Tibial artery (tissue), 4 donors: Measurements from ENCODE around the gene CEACAM21.

Source experiments
- DNase-seq, 2 donors: peaks; one replicate each; pipeline ENCODE4 v3.0.0-alpha.2; 2019
- H3K27ac ChIP-seq, 2 donors: fragments of 200-600 bp; sonication (generic) in 1 of 2; 1 replicate in 1 of 2; 2 replicates in 1 of 2; pipeline ENCODE4 v1.5.1; 2018 to 2019; ENCODE audit warnings: mild to moderate bottlenecking in 1 of 2
- H3K27me3 ChIP-seq, 2 donors: fragments of 200-600 bp; sonication (generic) in 1 of 2; one replicate each; pipeline versions ENCODE4 v1.5.1 to v1.6.0; 2016 to 2019
- H3K36me3 ChIP-seq, 3 donors: fragments of 200-600 bp; sonication (generic) in 2 of 3; one replicate each; pipeline ENCODE4 v1.5.1; 2016 to 2019; ENCODE audit warnings: mild to moderate bottlenecking in 2 of 3
- H3K4me1 ChIP-seq, 4 donors: fragments of 200-600 bp; sonication (generic) in 2 of 4; 1 replicate in 3 of 4; 2 replicates in 1 of 4; pipeline ENCODE4 v1.5.1; 2016 to 2019
- H3K4me3 ChIP-seq, 2 donors: fragments of 200-600 bp; sonication (generic) in 1 of 2; 1 replicate in 1 of 2; 2 replicates in 1 of 2; pipeline ENCODE4 v1.5.1; 2018 to 2019; ENCODE audit warnings: mild to moderate bottlenecking in 2 of 2
- H3K9me3 ChIP-seq, 3 donors: fragments of 200-600 bp; sonication (generic) in 1 of 3; one replicate each; pipeline ENCODE4 v1.5.1; 2016 to 2019
- intact Hi-C: fragments of 100-400 bp; cut with DNase I; formaldehyde crosslinking; loops from one replicate; pipeline ENCODE4 v1.15.0; 2023; ENCODE audit warnings: low total_unique reads
- TF ChIP-seq, protein P1 (sequence below), 2 experiments: fragments of 200-600 bp in 1 of 2; fragments of 450-650 bp in 1 of 2; IDR thresholded peaks; one replicate each; pipeline ENCODE4 v1.5.1; 2017 to 2019; ENCODE audit warnings: antibody characterized with exemption in 2 of 2, mild to moderate bottlenecking in 1 of 2, moderate library complexity in 1 of 2

The CEACAM21 gene

DNA sequence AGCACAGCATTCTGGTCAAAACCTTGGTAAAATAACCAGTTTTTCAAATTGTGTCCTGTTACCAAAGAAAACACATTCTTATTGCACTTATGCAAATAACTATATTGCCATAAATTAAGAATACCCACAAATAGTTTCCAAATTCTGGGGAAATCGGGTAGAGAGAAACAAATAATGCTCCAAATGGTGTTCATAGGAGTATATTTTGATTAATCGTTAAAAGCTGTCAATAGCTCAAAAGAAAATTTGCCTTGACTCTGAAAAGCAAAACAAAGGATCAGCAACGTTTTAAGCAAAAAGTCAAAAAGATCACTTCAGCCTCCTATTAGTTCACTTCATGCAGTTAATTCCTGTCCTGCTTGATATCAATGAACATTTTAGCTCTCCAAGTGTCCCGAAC lies 22.2 kb upstream of the CEACAM21 start:
- no peaks in the 10 kb centered on the region for H3K27me3 ChIP-seq
- DNase-seq: no peak
- intact Hi-C loops: no loop called here
- H3K36me3 ChIP-seq: no peaks in the 10 kb centered on the region
- no peak overlapping the region for H3K27ac ChIP-seq
- no peaks in the 10 kb centered on the region for H3K9me3 ChIP-seq
- H3K4me1 ChIP-seq: no peaks in the 10 kb centered on the region
- no peak overlapping the region for H3K4me3 ChIP-seq
- TF ChIP-seq, protein P1, sequence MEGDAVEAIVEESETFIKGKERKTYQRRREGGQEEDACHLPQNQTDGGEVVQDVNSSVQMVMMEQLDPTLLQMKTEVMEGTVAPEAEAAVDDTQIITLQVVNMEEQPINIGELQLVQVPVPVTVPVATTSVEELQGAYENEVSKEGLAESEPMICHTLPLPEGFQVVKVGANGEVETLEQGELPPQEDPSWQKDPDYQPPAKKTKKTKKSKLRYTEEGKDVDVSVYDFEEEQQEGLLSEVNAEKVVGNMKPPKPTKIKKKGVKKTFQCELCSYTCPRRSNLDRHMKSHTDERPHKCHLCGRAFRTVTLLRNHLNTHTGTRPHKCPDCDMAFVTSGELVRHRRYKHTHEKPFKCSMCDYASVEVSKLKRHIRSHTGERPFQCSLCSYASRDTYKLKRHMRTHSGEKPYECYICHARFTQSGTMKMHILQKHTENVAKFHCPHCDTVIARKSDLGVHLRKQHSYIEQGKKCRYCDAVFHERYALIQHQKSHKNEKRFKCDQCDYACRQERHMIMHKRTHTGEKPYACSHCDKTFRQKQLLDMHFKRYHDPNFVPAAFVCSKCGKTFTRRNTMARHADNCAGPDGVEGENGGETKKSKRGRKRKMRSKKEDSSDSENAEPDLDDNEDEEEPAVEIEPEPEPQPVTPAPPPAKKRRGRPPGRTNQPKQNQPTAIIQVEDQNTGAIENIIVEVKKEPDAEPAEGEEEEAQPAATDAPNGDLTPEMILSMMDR (IDR thresholded peaks at IDR 0.05): no peak

DNA sequence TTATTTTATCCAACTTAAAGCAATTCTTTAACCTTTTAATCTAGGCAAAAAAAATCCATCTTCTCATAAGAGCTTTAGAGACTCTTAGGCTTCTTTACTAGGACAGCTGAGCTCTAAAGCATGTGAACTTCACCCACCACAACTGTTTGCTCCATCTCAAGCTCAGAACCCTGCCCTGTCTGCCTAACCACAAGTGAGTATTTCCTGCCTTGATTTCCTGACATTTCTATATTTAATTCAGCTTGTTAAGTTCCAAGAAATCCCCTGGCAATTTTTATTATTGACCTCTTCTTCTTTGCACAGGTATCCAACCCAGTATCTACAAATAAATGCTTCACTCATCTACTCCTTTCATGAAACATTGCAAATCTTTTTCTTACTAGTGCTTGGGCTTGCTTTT lies 21.1 kb upstream of the CEACAM21 start:
- TF ChIP-seq, protein P1 (IDR thresholded peaks at IDR 0.05): no peak
- Histone ChIP-seq H3K4me3 (no peak overlapping the region), H3K9me3 (no peaks in the 10 kb centered on the region), H3K36me3 (no peaks in the 10 kb centered on the region), H3K4me1 (no peaks in the 10 kb centered on the region), H3K27me3 (peaks cover 0 to 5% of the 10 kb centered on the region in 2 donors), H3K27ac (no peak overlapping the region)
- DNase-seq: no peak
- intact Hi-C loops: no loop called here

DNA sequence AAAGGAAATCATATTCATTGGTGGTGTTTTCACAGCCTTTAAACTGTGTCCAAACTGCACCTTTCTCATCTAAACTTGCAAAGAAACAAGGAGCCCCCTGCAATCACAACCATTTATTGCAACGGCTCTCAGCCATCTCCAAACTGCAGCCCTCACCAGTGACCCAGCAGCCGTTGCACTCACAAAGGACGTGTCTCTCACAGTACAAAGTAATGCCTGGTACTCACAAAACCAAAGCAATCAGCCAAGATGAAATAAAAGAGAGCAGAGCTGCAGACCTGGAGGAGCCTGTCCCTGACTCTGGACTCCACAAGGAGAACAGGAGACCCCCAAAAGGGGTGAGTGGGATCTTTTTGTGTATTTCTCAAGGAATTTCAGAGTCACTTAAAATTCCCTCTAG lies 20.2 kb upstream of the CEACAM21 start:
- Histone ChIP-seq H3K27me3 (peaks cover 0 to 5% of the 10 kb centered on the region in 2 donors), H3K4me1 (no peaks in the 10 kb centered on the region), H3K4me3 (no peak overlapping the region), H3K9me3 (no peaks in the 10 kb centered on the region), H3K27ac (no peak overlapping the region), H3K36me3 (no peaks in the 10 kb centered on the region)
- TF ChIP-seq, protein P1 (IDR thresholded peaks at IDR 0.05): no peak
- no peak for DNase-seq
- intact Hi-C loops: no loop called here

DNA sequence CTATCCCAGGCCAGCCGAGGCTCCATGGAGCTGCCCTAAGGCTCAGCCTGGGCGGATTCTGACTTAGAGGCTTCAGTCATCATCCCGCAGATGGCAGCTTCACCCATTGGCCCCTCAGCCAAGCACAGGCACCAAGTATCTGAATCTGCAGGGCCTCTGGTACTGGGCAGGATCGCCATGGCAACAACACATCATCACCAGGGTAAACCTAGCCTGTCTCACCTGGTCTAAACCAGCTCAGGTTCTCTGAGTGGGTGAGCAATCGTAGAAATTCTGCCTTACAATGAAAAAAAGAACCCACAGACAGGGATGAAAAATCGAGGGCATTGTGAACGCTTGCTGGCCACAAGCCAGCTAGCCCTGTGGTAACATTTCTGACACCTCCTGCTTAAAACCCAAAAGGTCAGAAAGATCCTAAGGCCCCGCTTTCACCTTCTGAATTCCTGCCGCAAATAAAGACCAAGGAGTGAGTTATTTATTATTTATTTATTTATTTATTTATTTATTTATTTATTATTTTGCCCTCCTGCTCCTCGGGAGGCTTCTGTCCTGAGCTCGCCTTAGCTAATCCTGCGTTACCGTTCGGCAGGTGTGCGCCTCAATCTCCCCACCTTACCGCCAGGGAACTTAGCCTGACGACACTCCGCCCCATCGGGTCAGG lies 12.0 kb upstream of the CEACAM21 start:
- H3K4me3 ChIP-seq: no peak overlapping the region
- DNase-seq: no peak
- intact Hi-C loops: loop anchor here (5.0 kb wide), 1 partner anchor 102 kb away; no protein-coding TSS in a partner anchor
- no peaks in the 10 kb centered on the region for H3K9me3 ChIP-seq
- no peaks in the 10 kb centered on the region for H3K36me3 ChIP-seq
- TF ChIP-seq, protein P1 (IDR thresholded peaks at IDR 0.05): no peak
- H3K27me3 ChIP-seq: peaks cover 0 to 40% of the 10 kb centered on the region in 2 donors
- H3K27ac ChIP-seq: no peak overlapping the region
- peaks cover 0 to 7% (median 0%) of the 10 kb centered on the region in 4 donors for H3K4me1 ChIP-seq

DNA sequence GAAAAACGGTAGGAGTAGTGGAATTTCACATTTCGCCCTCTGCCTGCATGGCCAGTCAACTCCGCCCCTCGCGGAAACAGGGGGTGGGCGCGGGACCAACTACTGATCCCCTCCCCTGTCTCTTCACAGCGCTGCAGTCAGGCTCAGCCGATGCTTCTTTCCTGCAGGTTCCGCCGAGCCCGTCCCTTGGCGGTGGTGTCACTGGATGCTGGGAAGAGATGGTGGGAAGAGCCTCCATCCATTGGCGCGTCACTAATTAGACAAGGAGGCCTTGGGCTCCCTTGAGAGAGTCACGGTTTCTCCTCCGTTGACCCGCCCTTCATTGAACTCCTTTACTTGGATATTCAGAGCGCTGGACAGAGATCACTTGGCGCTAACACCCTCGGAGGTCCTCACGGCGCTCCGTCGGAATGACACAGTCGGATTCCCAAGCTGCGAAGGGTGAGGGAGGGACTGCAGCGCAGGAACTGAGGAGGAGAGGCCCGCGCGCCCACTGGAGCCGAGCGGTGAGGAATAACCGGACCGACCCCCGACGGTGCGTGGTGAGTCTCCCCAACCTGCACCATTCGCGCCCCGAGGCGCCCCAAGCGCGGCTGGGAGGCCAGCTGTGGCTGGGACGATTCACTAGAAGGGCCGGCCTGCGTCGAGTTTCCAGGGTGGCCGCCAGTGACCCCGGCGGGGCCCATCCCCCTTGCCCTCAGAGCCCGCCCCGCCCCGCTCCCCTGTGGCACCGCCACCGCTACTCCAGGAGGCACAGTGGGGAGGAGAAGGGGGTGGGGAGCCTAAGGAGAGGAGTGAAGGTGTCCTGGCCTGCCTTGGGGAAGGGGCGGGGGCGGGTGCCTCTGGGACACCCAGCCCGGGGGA lies 11.2 kb upstream of the CEACAM21 start:
- Histone ChIP-seq H3K36me3 (no peaks in the 10 kb centered on the region), H3K9me3 (no peaks in the 10 kb centered on the region), H3K4me3 (no peak overlapping the region), H3K4me1 (peaks cover 0 to 7% (median 0%) of the 10 kb centered on the region in 4 donors), H3K27me3 (peaks cover 0 to 40% of the 10 kb centered on the region in 2 donors), H3K27ac (no peak overlapping the region)
- intact Hi-C loops: loop anchor here (5.0 kb wide), 1 partner anchor 102 kb away; no protein-coding TSS in a partner anchor
- TF ChIP-seq, protein P1 (IDR thresholded peaks at IDR 0.05): no peak
- no peak for DNase-seq
